ENCODE data around the gene CCNC. TPM values are rescaled to one million over a fixed set of nuclear protein-coding genes. Genes with fewer than 3 reads are reported as not detected.

The CCNC gene
- total RNA-seq (2022; extraction: Qiagen RNA extraction), result 27.2 to 40.8 TPM (median 28.4 TPM) in 5 replicates

GRCh38 chr6:99568103-99568933 lies at the start of gene CCNC:
TSS of gene CCNC (minus strand) at chr6:99568660. CDS start at chr6:99568527, 133 bp downstream.

GRCh38 chr6:99606656-99607415 lies 38.4 kb upstream of the CCNC start, which contains the start of gene PRDM13:
TSS of gene PRDM13 (plus strand) at chr6:99606833. CDS start at chr6:99607035, 202 bp downstream.

Other genes starting within 250 kb of the CCNC start
- 5.9 to 7.7 TPM (median 6.8 TPM) in 5 replicates for gene FAXC, start 219.0 kb downstream of the CCNC start, total RNA-seq (2022; extraction: Qiagen RNA extraction)
- 9.8 to 12.1 TPM (median 11.0 TPM) in 5 replicates for gene COQ3, start 174.5 kb downstream of the CCNC start, total RNA-seq (2022; extraction: Qiagen RNA extraction)
- 20.4 to 31.2 TPM (median 28.4 TPM) in 5 replicates for gene PNISR, start 143.4 kb downstream of the CCNC start, total RNA-seq (2022; extraction: Qiagen RNA extraction)
- gene USP45, start 53.2 kb downstream of the CCNC start, total RNA-seq (2022; extraction: Qiagen RNA extraction), result 4.3 to 6.0 TPM (median 5.2 TPM) in 5 replicates
- 0.54 to 1.2 TPM (median 1.1 TPM) in 5 replicates for gene PRDM13, start 38.2 kb upstream of the CCNC start, total RNA-seq (2022; extraction: Qiagen RNA extraction)

All from A549 treated with CORT108297 at 1 μM for 4 hours (cell line).